GM12878 (cell line): ENCODE results near the gene SLU7. TPM values are rescaled to one million over a fixed set of nuclear protein-coding genes. Genes with fewer than 3 reads are reported as not detected.

Experiments
- FOXK2 ChIP-seq: fragments of 450-650 bp; IDR thresholded peaks from 2 replicates; pipeline ENCODE4 v1.6.1; 2017; ENCODE audit warnings: mild to moderate bottlenecking, moderate library complexity
- JUND ChIP-seq: IDR thresholded peaks from 2 replicates; pipeline ENCODE4 v1.6.1; 2012; ENCODE audit warnings: low read depth, mild to moderate bottlenecking, low read length, improper control_type of control experiment, moderate library complexity
- MEF2A ChIP-seq: IDR thresholded peaks from 2 replicates; pipeline ENCODE4 v1.6.1; 2011; ENCODE audit warnings: low read depth, mild to moderate bottlenecking, low read length, moderate library complexity; ENCODE audit not compliant: insufficient read depth
- NFXL1 ChIP-seq: fragments of 450-650 bp; IDR thresholded peaks from 2 replicates; pipeline ENCODE4 v1.6.1; 2017; ENCODE audit warnings: antibody characterized with exemption, mild to moderate bottlenecking, borderline replicate concordance
- RCOR1 ChIP-seq: conservative IDR thresholded peaks from 2 replicates; pipeline ENCODE4 v1.6.1; 2012; ENCODE audit warnings: low read depth, low read length, improper control_type of control experiment
- SMAD5 ChIP-seq: IDR thresholded peaks from 2 replicates; pipeline ENCODE4 v1.6.1; 2016; ENCODE audit warnings: antibody characterized with exemption, low read depth
- SPI1 ChIP-seq: IDR thresholded peaks from 2 replicates; pipeline ENCODE4 v1.6.1; 2011; ENCODE audit warnings: low read depth, mild to moderate bottlenecking, low read length, moderate library complexity, borderline replicate concordance; ENCODE audit not compliant: insufficient read depth
- TBL1XR1 ChIP-seq: IDR thresholded peaks from 2 replicates; pipeline ENCODE4 v1.6.1; 2012; ENCODE audit warnings: low read depth, low read length, improper control_type of control experiment
- ZNF24 ChIP-seq: fragments of 450-650 bp; IDR thresholded peaks from 2 replicates; pipeline ENCODE4 v1.6.1; 2017; ENCODE audit warnings: antibody characterized with exemption, mild to moderate bottlenecking
- polyA plus RNA-seq, 11 experiments: library from polyadenylated mRNA; depleted of rRNA in 4 of 11; unstranded in 6 of 11; stranded (reverse) in 5 of 11; fragments of >200 nt; fragmentation: Nextera tagmentation in 4 of 11; fragmentation: Illumina TruSeq in 1 of 11; extraction: Ambion mirVana in 4 of 11; extraction: Trizol in 1 of 11; gene quantifications; 1 replicate in 1 of 11; 2 replicates in 10 of 11; pipeline versions ENCODE4 v1.2.1 to v1.2.3, GENCODE V29; 2011 to 2016; ENCODE audit warnings: inconsistent platforms in 2 of 11, missing spikeins in 2 of 11, low read depth in 1 of 11
- total RNA-seq, 4 experiments: library from RNA; depleted of rRNA in 3 of 4; stranded (reverse); fragments of >200 nt in 3 of 4; fragmentation: Illumina TruSeq in 1 of 4; extraction: Trizol in 1 of 4; gene quantifications; 2 replicates each; pipeline versions ENCODE4 v1.2.1 to v1.2.3, GENCODE V29; 2013 to 2021
- TF ChIP-seq, protein P1 (sequence below): IDR thresholded peaks from 2 replicates; pipeline ENCODE4 v1.6.1; 2012; ENCODE audit warnings: low read depth, low read length, improper control_type of control experiment
- TF ChIP-seq, protein P2 (sequence below): IDR thresholded peaks from 2 replicates; pipeline ENCODE4 v1.6.1; 2012; ENCODE audit warnings: low read length, inconsistent platforms
- TF ChIP-seq, protein P3 (sequence below): IDR thresholded peaks from 2 replicates; pipeline ENCODE4 v1.6.1; 2012; ENCODE audit warnings: low read depth, low read length, improper control_type of control experiment
- TF ChIP-seq, protein P4 (sequence below): fragments of 150-350 bp; IDR thresholded peaks from 2 replicates; pipeline ENCODE4 v1.6.1; 2016; ENCODE audit warnings: low read depth, low read length
- TF ChIP-seq, protein P5 (sequence below), 3 experiments: IDR thresholded peaks in 2 of 3; conservative IDR thresholded peaks in 1 of 3; 2 replicates each; pipeline ENCODE4 v1.5.1; 2011; ENCODE audit warnings: low read depth in 3 of 3, low read length in 3 of 3, mild to moderate bottlenecking in 3 of 3, control low read depth in 2 of 3, moderate library complexity in 2 of 3, inconsistent platforms in 1 of 3, mixed read lengths in 1 of 3; ENCODE audit not compliant: control insufficient read depth in 2 of 3, insufficient read depth in 1 of 3; ENCODE audit errors: extremely low read depth in 1 of 3
- TF ChIP-seq, protein P6 (sequence below): fragments of 450-650 bp; IDR thresholded peaks from 2 replicates; pipeline ENCODE4 v1.6.1; 2017; ENCODE audit warnings: mild to moderate bottlenecking, low read depth, inconsistent platforms; ENCODE audit not compliant: poor library complexity, severe bottlenecking
- TF ChIP-seq, protein P7 (sequence below): fragments of 450-650 bp; IDR thresholded peaks from 2 replicates; pipeline ENCODE4 v1.6.1; 2017; ENCODE audit warnings: low read depth, mild to moderate bottlenecking, moderate library complexity

Gene SLU7
- total and polyA plus RNA-seq, 10 of the 15 experiments (the other 5 are each of a cell fraction or from before 2014, with no cell fraction given): 32.7 to 55.2 (median 46.6) TPM

DNA sequence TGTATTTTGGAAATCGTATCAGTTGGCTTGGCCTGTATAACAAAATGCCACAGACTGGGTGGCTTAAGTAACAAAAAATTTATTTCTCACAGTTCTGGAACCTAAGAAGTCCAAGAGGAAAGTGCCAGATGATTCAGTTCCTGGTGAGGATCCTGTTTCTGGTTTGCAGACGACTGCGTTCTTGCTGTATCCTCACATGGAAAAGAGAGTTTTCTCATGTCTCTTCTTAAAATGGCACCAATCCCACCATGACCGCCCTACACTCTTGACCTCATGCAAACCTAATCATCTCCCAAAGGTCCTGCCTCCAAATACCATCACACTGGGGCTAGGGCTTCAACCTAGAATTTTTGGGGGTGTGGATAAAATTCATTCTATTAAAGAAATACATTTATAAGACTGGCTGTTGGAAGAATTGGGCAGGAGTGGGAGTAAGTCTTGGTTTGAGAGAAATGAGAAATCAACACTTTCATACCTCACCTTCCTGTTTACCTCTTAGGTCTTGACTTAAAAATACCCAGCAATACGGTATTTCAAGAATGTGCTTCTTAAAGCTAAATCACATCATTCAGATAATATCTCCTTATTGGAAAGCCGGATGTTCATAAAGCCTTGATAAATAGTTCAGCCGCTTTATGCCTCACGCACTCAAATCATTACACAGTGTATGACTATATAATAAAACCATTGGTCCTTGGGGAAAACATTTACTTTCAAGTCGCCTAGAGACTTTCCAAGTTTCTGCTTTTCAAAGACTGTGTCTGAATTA is 31.5 kb upstream of the SLU7 start (continued):
- TF ChIP-seq NFXL1 (no peak), TBL1XR1 (0 out of 2 replicates have a peak, but pooled peaks have one; percentile 25), SMAD5 (no peak), ZNF24 (no peak), MEF2A (0 out of 2 replicates have a peak, but pooled peaks have one; percentile 63), RCOR1 (0 out of 2 replicates have a peak, but pooled peaks have one; percentile 64), JUND (no peak), FOXK2 (no peak), SPI1 (no peak)
- TF ChIP-seq, protein P1, sequence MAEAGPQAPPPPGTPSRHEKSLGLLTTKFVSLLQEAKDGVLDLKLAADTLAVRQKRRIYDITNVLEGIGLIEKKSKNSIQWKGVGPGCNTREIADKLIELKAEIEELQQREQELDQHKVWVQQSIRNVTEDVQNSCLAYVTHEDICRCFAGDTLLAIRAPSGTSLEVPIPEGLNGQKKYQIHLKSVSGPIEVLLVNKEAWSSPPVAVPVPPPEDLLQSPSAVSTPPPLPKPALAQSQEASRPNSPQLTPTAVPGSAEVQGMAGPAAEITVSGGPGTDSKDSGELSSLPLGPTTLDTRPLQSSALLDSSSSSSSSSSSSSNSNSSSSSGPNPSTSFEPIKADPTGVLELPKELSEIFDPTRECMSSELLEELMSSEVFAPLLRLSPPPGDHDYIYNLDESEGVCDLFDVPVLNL: no peak
- TF ChIP-seq, protein P2, sequence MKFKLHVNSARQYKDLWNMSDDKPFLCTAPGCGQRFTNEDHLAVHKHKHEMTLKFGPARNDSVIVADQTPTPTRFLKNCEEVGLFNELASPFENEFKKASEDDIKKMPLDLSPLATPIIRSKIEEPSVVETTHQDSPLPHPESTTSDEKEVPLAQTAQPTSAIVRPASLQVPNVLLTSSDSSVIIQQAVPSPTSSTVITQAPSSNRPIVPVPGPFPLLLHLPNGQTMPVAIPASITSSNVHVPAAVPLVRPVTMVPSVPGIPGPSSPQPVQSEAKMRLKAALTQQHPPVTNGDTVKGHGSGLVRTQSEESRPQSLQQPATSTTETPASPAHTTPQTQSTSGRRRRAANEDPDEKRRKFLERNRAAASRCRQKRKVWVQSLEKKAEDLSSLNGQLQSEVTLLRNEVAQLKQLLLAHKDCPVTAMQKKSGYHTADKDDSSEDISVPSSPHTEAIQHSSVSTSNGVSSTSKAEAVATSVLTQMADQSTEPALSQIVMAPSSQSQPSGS: peak; percentile 65
- TF ChIP-seq, protein P3, sequence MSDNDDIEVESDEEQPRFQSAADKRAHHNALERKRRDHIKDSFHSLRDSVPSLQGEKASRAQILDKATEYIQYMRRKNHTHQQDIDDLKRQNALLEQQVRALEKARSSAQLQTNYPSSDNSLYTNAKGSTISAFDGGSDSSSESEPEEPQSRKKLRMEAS: no peak
- TF ChIP-seq, protein P4, sequence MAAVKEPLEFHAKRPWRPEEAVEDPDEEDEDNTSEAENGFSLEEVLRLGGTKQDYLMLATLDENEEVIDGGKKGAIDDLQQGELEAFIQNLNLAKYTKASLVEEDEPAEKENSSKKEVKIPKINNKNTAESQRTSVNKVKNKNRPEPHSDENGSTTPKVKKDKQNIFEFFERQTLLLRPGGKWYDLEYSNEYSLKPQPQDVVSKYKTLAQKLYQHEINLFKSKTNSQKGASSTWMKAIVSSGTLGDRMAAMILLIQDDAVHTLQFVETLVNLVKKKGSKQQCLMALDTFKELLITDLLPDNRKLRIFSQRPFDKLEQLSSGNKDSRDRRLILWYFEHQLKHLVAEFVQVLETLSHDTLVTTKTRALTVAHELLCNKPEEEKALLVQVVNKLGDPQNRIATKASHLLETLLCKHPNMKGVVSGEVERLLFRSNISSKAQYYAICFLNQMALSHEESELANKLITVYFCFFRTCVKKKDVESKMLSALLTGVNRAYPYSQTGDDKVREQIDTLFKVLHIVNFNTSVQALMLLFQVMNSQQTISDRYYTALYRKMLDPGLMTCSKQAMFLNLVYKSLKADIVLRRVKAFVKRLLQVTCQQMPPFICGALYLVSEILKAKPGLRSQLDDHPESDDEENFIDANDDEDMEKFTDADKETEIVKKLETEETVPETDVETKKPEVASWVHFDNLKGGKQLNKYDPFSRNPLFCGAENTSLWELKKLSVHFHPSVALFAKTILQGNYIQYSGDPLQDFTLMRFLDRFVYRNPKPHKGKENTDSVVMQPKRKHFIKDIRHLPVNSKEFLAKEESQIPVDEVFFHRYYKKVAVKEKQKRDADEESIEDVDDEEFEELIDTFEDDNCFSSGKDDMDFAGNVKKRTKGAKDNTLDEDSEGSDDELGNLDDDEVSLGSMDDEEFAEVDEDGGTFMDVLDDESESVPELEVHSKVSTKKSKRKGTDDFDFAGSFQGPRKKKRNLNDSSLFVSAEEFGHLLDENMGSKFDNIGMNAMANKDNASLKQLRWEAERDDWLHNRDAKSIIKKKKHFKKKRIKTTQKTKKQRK: no peak
- TF ChIP-seq, protein P5, sequence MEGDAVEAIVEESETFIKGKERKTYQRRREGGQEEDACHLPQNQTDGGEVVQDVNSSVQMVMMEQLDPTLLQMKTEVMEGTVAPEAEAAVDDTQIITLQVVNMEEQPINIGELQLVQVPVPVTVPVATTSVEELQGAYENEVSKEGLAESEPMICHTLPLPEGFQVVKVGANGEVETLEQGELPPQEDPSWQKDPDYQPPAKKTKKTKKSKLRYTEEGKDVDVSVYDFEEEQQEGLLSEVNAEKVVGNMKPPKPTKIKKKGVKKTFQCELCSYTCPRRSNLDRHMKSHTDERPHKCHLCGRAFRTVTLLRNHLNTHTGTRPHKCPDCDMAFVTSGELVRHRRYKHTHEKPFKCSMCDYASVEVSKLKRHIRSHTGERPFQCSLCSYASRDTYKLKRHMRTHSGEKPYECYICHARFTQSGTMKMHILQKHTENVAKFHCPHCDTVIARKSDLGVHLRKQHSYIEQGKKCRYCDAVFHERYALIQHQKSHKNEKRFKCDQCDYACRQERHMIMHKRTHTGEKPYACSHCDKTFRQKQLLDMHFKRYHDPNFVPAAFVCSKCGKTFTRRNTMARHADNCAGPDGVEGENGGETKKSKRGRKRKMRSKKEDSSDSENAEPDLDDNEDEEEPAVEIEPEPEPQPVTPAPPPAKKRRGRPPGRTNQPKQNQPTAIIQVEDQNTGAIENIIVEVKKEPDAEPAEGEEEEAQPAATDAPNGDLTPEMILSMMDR (IDR thresholded peaks at IDR 0.05 in 2 of 3, conservative IDR thresholded peaks at IDR 0.05 in 1 of 3; ENCODE audit: control insufficient read depth in 2 of 3, extremely low read depth in 1 of 3, insufficient read depth in 1 of 3, low read depth in 3 of 3, low read length in 3 of 3): no peak
- TF ChIP-seq, protein P6, sequence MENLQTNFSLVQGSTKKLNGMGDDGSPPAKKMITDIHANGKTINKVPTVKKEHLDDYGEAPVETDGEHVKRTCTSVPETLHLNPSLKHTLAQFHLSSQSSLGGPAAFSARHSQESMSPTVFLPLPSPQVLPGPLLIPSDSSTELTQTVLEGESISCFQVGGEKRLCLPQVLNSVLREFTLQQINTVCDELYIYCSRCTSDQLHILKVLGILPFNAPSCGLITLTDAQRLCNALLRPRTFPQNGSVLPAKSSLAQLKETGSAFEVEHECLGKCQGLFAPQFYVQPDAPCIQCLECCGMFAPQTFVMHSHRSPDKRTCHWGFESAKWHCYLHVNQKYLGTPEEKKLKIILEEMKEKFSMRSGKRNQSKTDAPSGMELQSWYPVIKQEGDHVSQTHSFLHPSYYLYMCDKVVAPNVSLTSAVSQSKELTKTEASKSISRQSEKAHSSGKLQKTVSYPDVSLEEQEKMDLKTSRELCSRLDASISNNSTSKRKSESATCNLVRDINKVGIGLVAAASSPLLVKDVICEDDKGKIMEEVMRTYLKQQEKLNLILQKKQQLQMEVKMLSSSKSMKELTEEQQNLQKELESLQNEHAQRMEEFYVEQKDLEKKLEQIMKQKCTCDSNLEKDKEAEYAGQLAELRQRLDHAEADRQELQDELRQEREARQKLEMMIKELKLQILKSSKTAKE: peak; percentile 51
- TF ChIP-seq, protein P7, sequence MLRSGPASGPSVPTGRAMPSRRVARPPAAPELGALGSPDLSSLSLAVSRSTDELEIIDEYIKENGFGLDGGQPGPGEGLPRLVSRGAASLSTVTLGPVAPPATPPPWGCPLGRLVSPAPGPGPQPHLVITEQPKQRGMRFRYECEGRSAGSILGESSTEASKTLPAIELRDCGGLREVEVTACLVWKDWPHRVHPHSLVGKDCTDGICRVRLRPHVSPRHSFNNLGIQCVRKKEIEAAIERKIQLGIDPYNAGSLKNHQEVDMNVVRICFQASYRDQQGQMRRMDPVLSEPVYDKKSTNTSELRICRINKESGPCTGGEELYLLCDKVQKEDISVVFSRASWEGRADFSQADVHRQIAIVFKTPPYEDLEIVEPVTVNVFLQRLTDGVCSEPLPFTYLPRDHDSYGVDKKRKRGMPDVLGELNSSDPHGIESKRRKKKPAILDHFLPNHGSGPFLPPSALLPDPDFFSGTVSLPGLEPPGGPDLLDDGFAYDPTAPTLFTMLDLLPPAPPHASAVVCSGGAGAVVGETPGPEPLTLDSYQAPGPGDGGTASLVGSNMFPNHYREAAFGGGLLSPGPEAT: peak; percentile 77
